Nephron (organoid): ENCODE results near the gene GREB1.

Source experiments
- H3K27ac Mint-ChIP-seq, 3 experiments: 2 replicates each; pipeline ENCODE4 v1.8.0; 2020; ENCODE audit warnings: mixed read lengths in 3 of 3, mild to moderate bottlenecking in 2 of 3, moderate library complexity in 1 of 3
- H3K27me3 Mint-ChIP-seq: 2 replicates; pipeline ENCODE4 v1.8.0; 2021; ENCODE audit warnings: low read depth, mild to moderate bottlenecking, moderate library complexity, mixed read lengths
- H3K36me3 Mint-ChIP-seq: 2 replicates; pipeline ENCODE4 v1.8.0; 2020; ENCODE audit warnings: low read depth, mixed read lengths
- H3K4me1 Mint-ChIP-seq: 2 replicates; pipeline ENCODE4 v1.8.0; 2020; ENCODE audit warnings: mixed read lengths
- H3K4me3 Mint-ChIP-seq, 3 experiments: 2 replicates each; pipeline ENCODE4 v1.8.0; 2020; ENCODE audit warnings: mild to moderate bottlenecking in 3 of 3, mixed read lengths in 3 of 3, moderate library complexity in 2 of 3
- H3K9me3 Mint-ChIP-seq: 2 replicates; pipeline ENCODE4 v1.8.0; 2020; ENCODE audit warnings: mixed read lengths
- CTCF ChIP-seq, 3 experiments: fragments of 200-600 bp; sonication (generic); IDR thresholded peaks; one replicate each; pipeline ENCODE4 v1.5.0; 2021; ENCODE audit warnings: antibody characterized with exemption in 3 of 3; ENCODE audit not compliant: unreplicated experiment in 3 of 3

The GREB1 gene

DNA sequence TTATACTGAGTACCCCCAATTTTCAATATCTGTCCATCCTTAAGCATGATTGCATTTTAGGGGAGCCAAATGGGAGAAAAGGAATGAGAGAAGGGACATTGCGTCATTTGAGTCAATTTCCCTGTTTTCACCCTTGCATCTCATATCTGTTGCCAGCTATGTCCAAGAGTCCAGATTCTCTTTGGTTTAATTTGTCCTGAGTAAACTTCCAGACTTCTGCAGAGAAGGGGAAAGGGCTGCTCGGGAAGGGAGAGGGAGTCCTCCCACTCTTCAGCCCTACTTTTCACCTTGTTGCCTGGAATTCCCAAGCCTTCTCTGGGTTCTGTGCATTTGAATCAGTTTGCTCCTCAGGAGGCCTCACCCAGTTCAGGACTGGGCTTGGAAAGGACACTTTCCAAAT, 16.5 kb downstream of the GREB1 start:
- Mint-ChIP-seq H3K36me3 (peaks cover 12% of the 10 kb centered on the region), H3K4me3 (no peak overlapping the region), H3K4me1 (no peaks in the 10 kb centered on the region), H3K27ac (no peak overlapping the region), H3K9me3 (no peaks in the 10 kb centered on the region), H3K27me3 (no peaks in the 10 kb centered on the region)
- TF ChIP-seq CTCF (IDR thresholded peaks at IDR 0.05; ENCODE audit: unreplicated experiment in 3 of 3), result no peak

DNA sequence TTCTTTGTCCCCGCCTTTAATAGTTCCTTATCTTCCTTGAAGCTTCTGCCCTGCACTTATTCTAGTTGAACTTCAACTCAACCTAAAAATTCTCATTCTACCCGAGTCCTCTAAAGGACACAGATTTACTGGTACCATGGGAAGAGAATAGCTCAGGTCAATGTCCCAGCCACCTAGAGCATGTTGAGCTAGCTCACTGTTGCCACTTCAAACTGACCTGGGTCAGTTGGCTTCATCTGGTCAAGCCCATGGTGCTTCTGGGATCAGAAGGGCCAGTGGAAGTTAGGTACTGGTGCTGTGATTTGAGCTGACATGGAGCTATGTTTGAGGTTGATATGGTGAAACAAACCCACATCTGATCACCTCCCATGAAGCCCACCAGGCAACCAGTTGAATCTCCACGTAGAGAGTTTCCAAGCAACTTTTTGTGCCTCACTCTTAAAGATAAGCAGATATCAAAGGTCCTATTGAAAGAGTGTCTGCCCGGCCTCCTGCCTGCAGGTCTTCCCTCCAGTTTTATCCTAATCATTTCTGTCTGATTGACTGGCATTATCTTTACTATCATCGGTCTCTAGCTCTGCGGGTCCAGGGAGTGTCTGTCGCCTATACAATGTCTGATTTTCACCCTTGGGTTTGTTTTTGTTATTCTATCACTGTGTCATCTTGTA, 17.2 kb downstream of the GREB1 start:
- no peak overlapping the region for H3K27ac Mint-ChIP-seq
- H3K9me3 Mint-ChIP-seq, result no peaks in the 10 kb centered on the region
- peaks cover 12% of the 10 kb centered on the region for H3K36me3 Mint-ChIP-seq
- no peaks in the 10 kb centered on the region for H3K27me3 Mint-ChIP-seq
- no peaks in the 10 kb centered on the region for H3K4me1 Mint-ChIP-seq
- H3K4me3 Mint-ChIP-seq, result no peak overlapping the region
- no peak for TF ChIP-seq CTCF (IDR thresholded peaks at IDR 0.05; ENCODE audit: unreplicated experiment in 3 of 3)

DNA sequence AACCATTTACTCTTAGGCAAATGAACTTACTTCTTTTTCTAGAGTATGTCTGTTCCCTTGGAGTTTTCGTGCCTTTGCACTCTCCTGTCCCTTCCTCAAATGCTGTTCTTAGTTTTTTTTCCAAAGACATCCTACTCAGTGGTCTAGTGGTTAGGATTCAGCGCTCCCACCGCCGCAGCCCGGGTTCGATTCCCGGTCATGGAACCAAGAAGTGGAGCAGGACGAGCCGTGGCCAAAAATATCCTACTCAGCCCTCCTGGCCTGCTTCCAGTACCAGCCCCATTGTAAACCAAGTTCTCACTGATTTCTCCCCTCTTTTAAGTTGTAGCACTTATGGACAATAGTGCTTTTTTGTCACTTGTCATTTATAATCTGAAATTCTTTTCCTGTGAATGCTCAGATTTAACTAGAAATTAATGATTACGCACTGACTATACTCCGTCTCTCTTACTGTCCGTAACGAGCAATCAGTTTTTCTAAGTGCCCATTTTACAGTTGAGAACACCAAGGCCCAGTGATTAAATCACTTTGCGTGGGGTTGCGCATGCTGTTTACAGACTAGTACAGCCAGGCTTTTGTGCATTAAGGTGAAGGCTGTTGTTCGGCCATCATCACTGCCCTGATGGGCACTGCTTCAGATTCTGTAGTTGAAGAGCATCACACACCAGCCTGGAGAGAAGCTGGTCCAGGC, 17.9 kb downstream of the GREB1 start:
- Mint-ChIP-seq H3K27ac (no peak overlapping the region), H3K4me3 (no peak overlapping the region), H3K36me3 (peaks cover 12% of the 10 kb centered on the region), H3K4me1 (no peaks in the 10 kb centered on the region), H3K27me3 (no peaks in the 10 kb centered on the region), H3K9me3 (no peaks in the 10 kb centered on the region)
- TF ChIP-seq CTCF (IDR thresholded peaks at IDR 0.05; ENCODE audit: unreplicated experiment in 3 of 3), result no peak

DNA sequence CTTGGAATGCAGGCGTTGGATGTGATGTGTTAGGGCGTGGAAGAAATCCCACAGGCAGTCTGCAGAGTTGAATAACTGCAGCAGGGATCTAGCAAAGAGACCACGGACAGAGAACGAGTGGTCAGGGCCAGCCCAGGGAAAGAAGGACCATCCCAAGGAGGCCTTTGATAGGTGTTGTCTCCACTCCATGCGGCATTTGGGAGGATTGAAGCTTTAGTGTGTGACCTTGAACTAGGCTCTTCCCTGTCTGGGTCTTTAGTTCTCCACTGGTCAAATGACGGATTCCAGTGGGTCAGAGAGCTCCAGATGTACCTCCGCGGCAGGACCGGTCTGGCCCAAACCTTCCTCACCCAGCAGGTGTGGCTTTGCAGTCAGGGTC, 18.4 kb downstream of the GREB1 start:
- Mint-ChIP-seq H3K27ac (no peak overlapping the region), H3K4me1 (no peaks in the 10 kb centered on the region), H3K9me3 (no peaks in the 10 kb centered on the region), H3K4me3 (no peak overlapping the region), H3K36me3 (peaks cover 12% of the 10 kb centered on the region), H3K27me3 (no peaks in the 10 kb centered on the region)
- no peak for TF ChIP-seq CTCF (IDR thresholded peaks at IDR 0.05; ENCODE audit: unreplicated experiment in 3 of 3)

GRCh38 chr2:11553661-11554398, 20.0 kb downstream of the GREB1 start:
- no peaks in the 10 kb centered on the region for H3K4me1 Mint-ChIP-seq
- no peaks in the 10 kb centered on the region for H3K27me3 Mint-ChIP-seq
- H3K4me3 Mint-ChIP-seq, result no peak overlapping the region
- peaks cover 5% of the 10 kb centered on the region for H3K36me3 Mint-ChIP-seq
- H3K27ac Mint-ChIP-seq, result peak overlapping the region in 2 of 3 experiments; percentile 26 to 28
- H3K9me3 Mint-ChIP-seq, result no peaks in the 10 kb centered on the region
- no peak for TF ChIP-seq CTCF (IDR thresholded peaks at IDR 0.05; ENCODE audit: unreplicated experiment in 3 of 3)
